Vagina (tissue), 2 donors: ENCODE results near the gene PI4K2B. TPM values are rescaled to one million over a fixed set of nuclear protein-coding genes. Genes with fewer than 3 reads are reported as not detected.

Experiments
- DNase-seq, 2 donors: peaks; one replicate each; pipeline ENCODE4 v3.0.0-alpha.2; 2017; ENCODE audit errors: extremely low spot score in 2 of 2
- H3K27ac ChIP-seq: fragments of 200-600 bp; sonication (generic); one replicate; pipeline ENCODE4 v1.5.1; 2019
- H3K27me3 ChIP-seq: fragments of 200-600 bp; sonication (generic); one replicate; pipeline ENCODE4 v1.5.1; 2019
- H3K36me3 ChIP-seq, 2 donors: fragments of 200-600 bp; sonication (generic); one replicate each; pipeline ENCODE4 v1.5.1; 2017 to 2019
- H3K4me1 ChIP-seq: fragments of 200-600 bp; sonication (generic); one replicate; pipeline ENCODE4 v1.5.1; 2019
- H3K4me3 ChIP-seq, 2 donors: fragments of 200-600 bp; sonication (generic); 1 replicate in 1 of 2; 2 replicates in 1 of 2; pipeline ENCODE4 v1.5.1; 2016 to 2019
- H3K9me3 ChIP-seq: fragments of 200-600 bp; sonication (generic); one replicate; pipeline ENCODE4 v1.5.1; 2019
- CTCF ChIP-seq, 3 experiments: fragments of 450-650 bp in 2 of 3; fragments of 200-600 bp in 1 of 3; sonication (generic) in 1 of 3; IDR thresholded peaks; one replicate each; pipeline ENCODE4 v1.5.1; 2017 to 2019; ENCODE audit warnings: antibody characterized with exemption in 3 of 3, mild to moderate bottlenecking in 2 of 3, moderate library complexity in 2 of 3
- POLR2A ChIP-seq, 2 donors: fragments of 450-650 bp; IDR thresholded peaks; one replicate each; pipeline ENCODE4 v1.6.1; 2017; ENCODE audit warnings: antibody characterized with exemption in 2 of 2, mild to moderate bottlenecking in 2 of 2, moderate library complexity in 2 of 2
- POLR2AphosphoS5 ChIP-seq, 2 donors: sonication (generic); formaldehyde crosslinking; IDR thresholded peaks; one replicate each; pipeline ENCODE4 v1.9.0; 2017; ENCODE audit warnings: antibody characterized with exemption in 2 of 2, mild to moderate bottlenecking in 2 of 2, low read depth in 1 of 2; ENCODE audit not compliant: insufficient read depth in 1 of 2
- intact Hi-C: fragments of 100-400 bp; cut with DNase I; formaldehyde crosslinking; loops from one replicate; pipeline ENCODE4 v1.15.1; 2023
- total RNA-seq: library from RNA; depleted of rRNA; stranded (reverse); fragments of >200 nt; gene quantifications from one replicate; pipeline ENCODE4 v1.2.3, GENCODE V29; 2016

The PI4K2B gene
- total RNA-seq, 1 donor from 2014 or later, result 13.0 TPM

- DNase-seq, result no peak
- no peaks in the 10 kb centered on the region for H3K36me3 ChIP-seq
- no peaks in the 10 kb centered on the region for H3K27me3 ChIP-seq
- intact Hi-C loops, result no loop called here
- no peaks in the 10 kb centered on the region for H3K4me1 ChIP-seq
- TF ChIP-seq POLR2A (IDR thresholded peaks at IDR 0.05) (no peak), POLR2AphosphoS5 (IDR thresholded peaks at IDR 0.05; ENCODE audit: insufficient read depth in 1 of 2, low read depth in 1 of 2) (no peak), CTCF (IDR thresholded peaks at IDR 0.05) (no peak)
- H3K27ac ChIP-seq, result no peak overlapping the region
- no peaks in the 10 kb centered on the region for H3K9me3 ChIP-seq
- no peak overlapping the region for H3K4me3 ChIP-seq
These were observed 67.6 kb downstream of the PI4K2B start for GRCh38 chr4:25301471-25301870.

GRCh38 chr4:25302626-25303025 is 68.8 kb downstream of the PI4K2B start:
- no peaks in the 10 kb centered on the region for H3K4me1 ChIP-seq
- TF ChIP-seq POLR2AphosphoS5 (IDR thresholded peaks at IDR 0.05; ENCODE audit: insufficient read depth in 1 of 2, low read depth in 1 of 2) (no peak), POLR2A (IDR thresholded peaks at IDR 0.05) (no peak), CTCF (IDR thresholded peaks at IDR 0.05) (no peak)
- intact Hi-C loops, result no loop called here
- DNase-seq, result no peak
- no peak overlapping the region for H3K27ac ChIP-seq
- H3K4me3 ChIP-seq, result no peak overlapping the region
- no peaks in the 10 kb centered on the region for H3K36me3 ChIP-seq
- H3K27me3 ChIP-seq, result no peaks in the 10 kb centered on the region
- H3K9me3 ChIP-seq, result no peaks in the 10 kb centered on the region

- no peak for DNase-seq
- Histone ChIP-seq H3K27ac (no peak overlapping the region), H3K27me3 (no peaks in the 10 kb centered on the region), H3K36me3 (no peaks in the 10 kb centered on the region), H3K4me1 (no peaks in the 10 kb centered on the region), H3K9me3 (no peaks in the 10 kb centered on the region), H3K4me3 (no peak overlapping the region)
- intact Hi-C loops, result no loop called here
- TF ChIP-seq CTCF (IDR thresholded peaks at IDR 0.05), result no peak
- TF ChIP-seq POLR2A (IDR thresholded peaks at IDR 0.05), result no peak
- no peak for TF ChIP-seq POLR2AphosphoS5 (IDR thresholded peaks at IDR 0.05; ENCODE audit: insufficient read depth in 1 of 2, low read depth in 1 of 2)
These were observed 69.7 kb downstream of the PI4K2B start for GRCh38 chr4:25303578-25303977.

- no peak for TF ChIP-seq POLR2A (IDR thresholded peaks at IDR 0.05)
- TF ChIP-seq CTCF (IDR thresholded peaks at IDR 0.05), result no peak
- no peak for TF ChIP-seq POLR2AphosphoS5 (IDR thresholded peaks at IDR 0.05; ENCODE audit: insufficient read depth in 1 of 2, low read depth in 1 of 2)
- Histone ChIP-seq H3K27me3 (no peaks in the 10 kb centered on the region), H3K36me3 (no peaks in the 10 kb centered on the region), H3K9me3 (no peaks in the 10 kb centered on the region), H3K4me1 (no peaks in the 10 kb centered on the region), H3K27ac (no peak overlapping the region), H3K4me3 (no peak overlapping the region)
- intact Hi-C loops, result no loop called here
- no peak for DNase-seq
These were observed 72.8 kb downstream of the PI4K2B start for GRCh38 chr4:25306518-25307057.

GRCh38 chr4:25307596-25307995 is 73.8 kb downstream of the PI4K2B start:
- TF ChIP-seq POLR2AphosphoS5 (IDR thresholded peaks at IDR 0.05; ENCODE audit: insufficient read depth in 1 of 2, low read depth in 1 of 2) (no peak), CTCF (IDR thresholded peaks at IDR 0.05) (no peak), POLR2A (IDR thresholded peaks at IDR 0.05) (no peak)
- Histone ChIP-seq H3K4me3 (no peak overlapping the region), H3K27me3 (no peaks in the 10 kb centered on the region), H3K36me3 (no peaks in the 10 kb centered on the region), H3K4me1 (no peaks in the 10 kb centered on the region), H3K27ac (no peak overlapping the region), H3K9me3 (no peaks in the 10 kb centered on the region)
- no peak for DNase-seq
- intact Hi-C loops, result no loop called here
